Measurements from ENCODE around the gene CUEDC1. TPM values are rescaled to one million over a fixed set of nuclear protein-coding genes. Genes with fewer than 3 reads are reported as not detected.

Gene CUEDC1
- total RNA-seq, 1 donor from 2014 or later: 7.6 TPM

DNA sequence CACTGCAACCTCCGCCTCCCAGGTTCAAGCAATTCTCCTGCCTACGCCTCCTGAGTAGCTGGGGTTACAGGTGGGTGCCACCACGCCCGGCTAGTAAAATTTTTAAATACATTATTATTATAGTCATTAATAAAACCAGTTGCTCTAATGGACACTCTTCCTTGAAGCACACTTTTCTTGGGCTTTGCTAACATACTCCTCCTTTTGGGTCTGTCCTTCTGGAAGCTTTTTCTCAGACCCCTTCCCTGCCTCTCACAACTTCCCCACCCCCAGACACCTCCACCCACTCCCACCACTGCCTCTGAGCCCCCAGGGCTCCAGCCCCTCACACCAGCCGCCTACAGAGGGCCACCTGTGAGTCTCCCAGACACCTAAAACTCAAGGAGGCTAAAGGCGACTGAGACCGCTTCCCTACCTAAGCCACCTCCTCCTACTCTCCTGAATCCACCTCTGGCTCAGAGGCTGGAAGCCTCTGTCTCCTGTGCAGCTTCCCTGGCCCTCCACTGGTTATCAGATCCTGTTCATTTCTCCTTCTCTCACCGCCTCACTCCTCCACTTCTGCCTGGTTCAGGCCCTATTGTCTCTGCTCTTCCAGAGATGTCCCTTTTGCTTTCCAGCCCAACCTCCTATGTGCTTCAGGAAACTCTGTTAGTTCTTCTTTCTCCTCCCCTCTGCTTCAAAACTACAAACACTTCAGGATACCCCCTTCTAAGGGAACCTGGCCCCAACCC lies 2.1 kb upstream of the CUEDC1 start:
- DNase-seq: no peak

- DNase-seq: no peak
These were observed 1.3 kb upstream of the CUEDC1 start for GRCh38 chr17:57956291-57957119.

DNA sequence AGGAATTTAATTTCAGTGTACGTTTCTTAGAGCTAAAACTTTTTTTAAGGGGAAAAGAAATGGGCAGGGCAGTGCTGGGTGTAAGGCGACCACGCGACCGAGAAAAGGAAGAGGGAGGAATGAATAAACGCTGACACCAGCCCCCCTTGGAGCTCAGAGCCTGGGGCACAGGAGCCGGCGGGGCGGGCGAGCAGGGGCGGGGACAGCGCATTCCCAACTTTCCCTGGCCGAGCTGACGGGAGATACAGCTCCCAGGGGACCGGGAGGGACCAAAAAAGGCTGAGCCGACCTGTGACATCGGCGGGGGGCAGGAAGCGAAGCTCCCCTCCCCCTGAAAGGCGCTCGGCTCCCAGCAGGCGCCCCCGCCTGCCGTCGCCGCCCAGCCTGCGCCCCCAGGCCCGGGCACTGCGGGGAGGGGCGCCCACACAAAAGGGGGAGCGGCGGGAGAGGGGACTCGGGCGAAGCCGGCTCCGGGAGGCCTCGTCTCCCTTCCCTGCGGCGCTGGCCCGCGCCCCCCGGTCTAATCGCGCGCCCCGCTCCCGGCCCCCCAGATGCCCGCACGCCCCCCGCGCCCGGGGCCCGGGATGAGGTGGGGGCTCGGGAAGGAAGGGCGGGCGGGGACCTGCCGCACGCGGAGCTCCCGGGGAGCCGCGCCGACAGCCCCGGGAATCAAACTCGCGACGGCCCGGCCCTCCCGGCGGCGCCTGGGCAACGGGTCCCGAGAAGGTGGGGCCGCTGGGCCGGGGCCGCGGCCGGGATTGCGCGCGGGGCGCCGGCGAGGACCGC lies 622 bp downstream of the CUEDC1 start:
- peak; percentile 63 for DNase-seq

DNA sequence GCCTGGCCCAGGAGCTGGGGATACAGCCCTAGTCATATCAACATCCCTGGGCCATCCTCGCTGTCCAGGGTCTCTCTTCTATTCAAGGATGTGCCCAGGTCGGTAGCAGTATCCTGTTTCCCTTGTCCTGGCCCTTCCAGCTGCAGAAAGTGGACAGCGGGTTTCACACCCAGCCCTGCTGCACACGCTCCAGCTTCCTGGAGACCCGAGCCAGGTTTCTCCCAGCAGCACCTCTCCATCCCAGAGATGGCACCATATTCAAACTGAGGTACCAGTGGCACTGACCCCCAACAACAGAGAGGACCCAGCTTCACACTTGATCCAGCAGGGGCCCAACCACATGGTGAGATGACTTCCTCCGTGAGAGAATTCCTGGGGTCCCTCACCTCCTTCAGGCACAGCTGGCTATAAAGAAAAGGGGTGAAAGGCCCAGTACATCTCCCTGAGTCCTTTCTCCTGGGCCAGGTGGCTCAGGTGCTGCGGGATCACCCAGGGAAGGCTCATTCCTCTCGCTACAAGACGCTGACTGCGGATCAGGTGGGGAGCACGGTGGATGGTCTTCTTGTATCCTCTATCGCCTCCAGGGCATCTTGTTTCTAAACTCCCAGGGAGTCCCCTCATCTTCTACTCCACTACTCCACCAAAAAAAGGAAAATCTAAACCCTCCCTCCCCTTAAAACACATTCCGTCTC lies 1.4 kb downstream of the CUEDC1 start:
- no peak for DNase-seq

GRCh38 chr17:57953219-57953618 lies 2.0 kb downstream of the CUEDC1 start:
- no peak for DNase-seq

DNA sequence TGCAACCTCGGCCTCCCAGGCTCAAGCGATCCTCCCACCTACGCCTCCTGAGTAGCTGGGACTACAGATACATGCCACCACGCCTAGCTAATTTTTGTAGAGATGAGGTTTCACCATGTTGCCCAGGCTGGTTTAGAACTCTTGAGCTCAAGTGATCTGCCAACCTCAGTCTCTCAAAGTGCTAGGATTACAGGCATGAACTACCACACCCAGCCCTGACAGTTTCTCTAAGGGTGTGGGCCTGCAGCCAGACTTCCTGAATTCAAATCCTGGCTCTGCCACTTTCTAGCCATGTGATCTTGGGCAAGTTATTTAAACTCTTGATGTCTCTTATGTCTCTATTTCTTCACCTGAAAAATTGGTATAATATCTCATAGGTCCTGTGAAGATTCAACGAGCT lies 5.6 kb downstream of the CUEDC1 start:
- DNase-seq: no peak

- peak; percentile 41 for DNase-seq
These were observed 6.4 kb downstream of the CUEDC1 start for GRCh38 chr17:57948555-57949420.

DNA sequence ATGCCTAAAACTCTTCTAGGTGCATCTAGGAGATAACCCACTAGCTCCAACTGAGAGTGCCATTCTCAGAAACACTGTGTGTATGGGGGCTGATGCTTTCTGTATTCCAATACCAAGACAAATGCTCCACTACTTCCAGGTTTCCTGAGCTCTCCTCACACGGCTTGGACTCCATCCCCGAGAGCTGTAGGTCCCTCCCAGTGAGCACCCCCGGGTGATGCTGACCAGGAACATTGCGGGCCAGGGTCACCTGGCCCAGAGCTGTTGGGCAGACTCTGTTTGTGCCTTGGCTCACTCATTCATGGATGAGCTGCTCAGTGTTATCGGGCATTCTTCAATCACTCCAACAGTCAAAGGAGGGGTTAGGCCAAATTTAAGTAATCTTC lies 7.0 kb downstream of the CUEDC1 start:
- no peak for DNase-seq

- DNase-seq: no peak
These were observed 7.8 kb downstream of the CUEDC1 start for GRCh38 chr17:57947369-57947768.

DNA sequence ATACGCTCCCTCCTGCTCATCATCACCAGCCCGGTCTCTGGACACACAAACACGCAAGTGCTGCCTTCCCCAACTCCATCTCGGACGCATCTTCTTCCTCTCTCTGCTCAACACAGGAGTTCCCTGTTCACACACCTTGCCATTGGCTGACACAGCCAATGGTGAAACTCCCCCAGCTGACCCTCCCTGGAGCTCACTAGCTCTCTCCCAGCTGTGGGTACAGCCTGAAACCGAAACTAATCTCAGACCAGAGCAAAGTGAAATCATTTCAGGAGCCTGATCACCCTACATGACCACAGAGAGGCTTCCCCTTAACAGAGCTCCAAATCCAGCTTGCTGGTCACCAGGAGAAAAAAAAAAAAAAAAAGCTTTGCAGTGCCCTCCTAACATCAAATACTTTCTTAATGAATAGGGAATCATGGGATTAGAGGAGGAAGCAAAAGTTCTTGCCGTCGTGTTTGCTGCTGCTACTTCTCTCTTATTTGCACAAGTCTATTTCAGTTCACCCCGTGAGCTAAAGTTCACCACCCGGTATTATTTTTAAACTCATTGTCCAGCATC lies 8.3 kb downstream of the CUEDC1 start:
- peak; percentile 53 for DNase-seq

GRCh38 chr17:57945996-57946797 lies 9.0 kb downstream of the CUEDC1 start:
- DNase-seq: peak; percentile 35

GRCh38 chr17:57944908-57945307 lies 10.3 kb downstream of the CUEDC1 start:
- DNase-seq: peak; percentile 27

- peak; percentile 64 for DNase-seq
These were observed 11.6 kb downstream of the CUEDC1 start for GRCh38 chr17:57943645-57944044.

DNA sequence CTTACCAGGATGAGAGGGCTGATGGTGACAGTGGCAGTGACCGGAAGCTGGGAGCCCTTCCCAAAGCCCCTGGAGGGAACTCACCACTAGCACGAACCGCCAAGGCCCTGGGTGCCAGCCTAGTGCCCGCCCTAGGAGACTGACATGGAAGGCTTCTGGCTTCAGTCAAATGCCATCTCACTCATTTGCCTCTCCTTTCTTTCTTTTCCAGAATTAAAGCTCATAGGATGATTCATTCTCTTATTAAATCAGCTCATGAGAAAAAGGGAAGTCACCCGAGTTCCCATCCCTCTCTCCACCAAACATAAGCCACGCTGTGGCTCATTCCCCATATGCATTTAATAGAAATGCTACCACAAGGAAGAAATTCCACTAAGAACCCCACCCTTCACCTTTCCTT lies 12.1 kb downstream of the CUEDC1 start:
- no peak for DNase-seq

DNA sequence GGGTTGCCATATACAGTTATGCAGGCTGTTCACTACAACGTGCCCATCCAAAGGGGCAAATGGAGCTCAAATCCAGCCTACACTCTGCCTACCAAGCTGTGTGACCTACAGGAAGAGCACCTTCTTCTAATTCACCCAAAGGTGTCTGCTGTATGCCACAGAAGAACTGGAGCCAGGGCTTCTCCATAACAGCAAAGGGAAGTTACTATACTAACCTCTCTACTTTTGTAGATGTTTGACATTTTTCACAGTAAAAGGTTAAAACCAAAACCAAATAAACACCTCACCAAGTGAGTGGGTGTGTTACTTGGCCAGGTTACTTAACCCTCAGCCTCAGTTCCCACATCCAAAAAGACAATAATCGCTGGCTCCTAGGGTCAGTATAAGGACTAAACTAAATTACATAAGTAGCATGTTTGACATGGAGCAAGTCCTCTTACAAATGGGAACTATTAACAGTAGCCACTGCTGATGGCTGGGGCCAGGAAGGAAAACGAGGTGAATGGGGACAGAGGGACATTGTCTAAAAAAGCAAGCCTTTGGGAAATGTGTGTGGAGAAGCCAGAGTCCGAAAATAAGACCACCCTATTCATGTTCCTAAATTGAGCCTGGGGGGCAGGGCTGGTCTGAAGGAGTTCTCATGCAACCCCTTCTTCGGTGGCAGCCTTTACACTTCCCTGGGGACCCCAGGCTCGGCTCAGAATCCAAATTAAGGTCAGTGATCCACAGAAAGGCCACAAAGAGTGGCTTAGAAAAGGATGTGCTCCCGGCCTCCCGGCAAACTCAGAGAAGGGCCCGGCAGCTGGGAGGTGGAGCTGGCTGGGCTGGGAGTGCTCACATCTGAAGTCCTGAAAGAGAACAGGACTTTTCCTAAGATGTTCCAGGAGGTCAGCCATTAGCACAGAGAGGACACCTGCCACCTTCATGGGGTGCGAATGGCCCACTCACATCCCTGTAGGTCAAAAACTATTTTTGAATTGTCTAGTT lies 13.5 kb downstream of the CUEDC1 start:
- no peak for DNase-seq

- no peak for DNase-seq
These were observed 14.4 kb downstream of the CUEDC1 start for GRCh38 chr17:57940653-57941329.

- no peak for DNase-seq
These were observed 15.0 kb downstream of the CUEDC1 start for GRCh38 chr17:57940231-57940630.

DNA sequence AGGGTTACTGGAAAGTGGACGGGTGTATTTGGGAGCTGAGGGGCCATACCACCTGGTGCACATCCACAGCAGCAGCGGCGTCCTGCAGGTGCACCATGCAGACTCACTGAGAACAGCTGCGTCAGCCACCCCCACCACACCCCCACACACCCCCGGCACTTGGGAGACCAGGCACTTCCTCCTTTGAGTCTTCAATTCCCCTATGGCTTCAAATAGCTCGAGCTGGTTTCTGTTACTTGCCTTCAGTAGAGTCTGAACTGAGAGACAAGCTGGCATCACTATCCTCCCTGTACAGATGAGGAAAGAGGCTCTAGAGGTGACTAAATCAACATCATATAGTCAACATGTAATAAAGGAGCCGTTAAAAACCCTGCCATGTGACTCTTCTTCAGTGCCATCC lies 15.4 kb downstream of the CUEDC1 start:
- no peak for DNase-seq
